Osteoblast (primary cell): ENCODE measurements around the gene SLC6A13. TPM values are rescaled to one million over a fixed set of nuclear protein-coding genes. Genes with fewer than 3 reads are reported as not detected.

Experiments used
- DNase-seq: peaks from one replicate; pipeline ENCODE4 v3.0.0; 2011; ENCODE audit warnings: low spot score, mixed read lengths; ENCODE audit not compliant: insufficient read length; ENCODE audit errors: missing footprints
- H2AFZ ChIP-seq: 2 replicates; pipeline ENCODE4 v1.6.0; 2011; ENCODE audit warnings: mild to moderate bottlenecking, low read length
- H3K27ac ChIP-seq: 2 replicates; pipeline ENCODE4 v1.5.1; 2011; ENCODE audit warnings: mild to moderate bottlenecking, low read depth, low read length, moderate library complexity
- H3K27me3 ChIP-seq: 2 replicates; pipeline ENCODE4 v1.6.0; 2012; ENCODE audit warnings: mild to moderate bottlenecking, control low read depth, inconsistent platforms, low read length, moderate library complexity; ENCODE audit not compliant: insufficient read depth
- H3K36me3 ChIP-seq: 2 replicates; pipeline ENCODE4 v1.5.1; 2011; ENCODE audit warnings: mild to moderate bottlenecking, low read length, control low read depth, moderate library complexity; ENCODE audit not compliant: insufficient read depth
- H3K4me1 ChIP-seq: 2 replicates; pipeline ENCODE4 v1.5.1; 2011; ENCODE audit warnings: mild to moderate bottlenecking, low read length, control low read depth, moderate library complexity; ENCODE audit not compliant: insufficient read depth
- H3K4me2 ChIP-seq: 2 replicates; pipeline ENCODE4 v1.6.0; 2011; ENCODE audit warnings: mild to moderate bottlenecking, low read length; ENCODE audit not compliant: insufficient read depth
- H3K4me3 ChIP-seq: fragments of 200-600 bp; sonication (generic); 3 replicates; pipeline ENCODE4 v1.5.1; 2012; ENCODE audit warnings: mild to moderate bottlenecking, low read length, inconsistent platforms; ENCODE audit not compliant: insufficient read depth
- H3K79me2 ChIP-seq: 2 replicates; pipeline ENCODE4 v1.6.0; 2012; ENCODE audit warnings: mild to moderate bottlenecking, low read length, control low read depth, inconsistent platforms; ENCODE audit not compliant: insufficient read depth
- H3K9me3 ChIP-seq: 2 replicates; pipeline ENCODE4 v1.5.1; 2011; ENCODE audit warnings: low read depth, low read length, control low read depth
- H4K20me1 ChIP-seq: 2 replicates; pipeline ENCODE4 v1.6.0; 2012; ENCODE audit warnings: mild to moderate bottlenecking, low read length, control low read depth; ENCODE audit not compliant: insufficient read depth
- total RNA-seq: library from RNA; depleted of rRNA; stranded (reverse); fragments of >200 nt; gene quantifications from 2 replicates; pipeline ENCODE4 v1.2.3, GENCODE V29; 2012
- TF ChIP-seq, protein P1 (sequence below): IDR thresholded peaks from 2 replicates; pipeline ENCODE4 v1.5.1; 2011; ENCODE audit warnings: mild to moderate bottlenecking, low read depth, low read length, moderate library complexity; ENCODE audit errors: extremely low read depth

SLC6A13 gene
- total RNA-seq, 1 donor = not detected

DNA sequence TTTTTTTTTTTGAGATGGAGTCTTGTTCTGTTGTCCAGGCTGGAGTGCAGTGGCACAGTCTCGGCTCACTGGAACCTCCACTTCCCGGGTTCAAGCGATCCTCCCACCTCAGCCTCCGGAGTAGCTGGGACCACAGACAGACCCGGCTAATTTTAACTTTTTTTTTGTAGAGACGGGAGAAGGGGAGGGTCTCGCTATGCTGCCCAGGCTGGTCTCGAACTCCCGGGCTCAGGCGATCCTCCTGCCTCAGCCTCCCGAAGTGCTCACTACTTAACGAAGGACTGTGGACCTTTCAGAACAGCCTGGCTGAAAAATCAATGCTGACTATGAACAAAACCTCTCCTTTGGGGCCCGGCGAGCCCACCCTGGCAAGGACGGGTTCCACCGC is 59.6 kb downstream of the SLC6A13 start:
- H3K9me3 ChIP-seq = no peaks in the 10 kb centered on the region
- peak overlapping the region; percentile 61 for H3K4me2 ChIP-seq
- no peak overlapping the region for H3K27ac ChIP-seq
- no peak overlapping the region for H2AFZ ChIP-seq
- H3K79me2 ChIP-seq = no peaks in the 10 kb centered on the region
- no peaks in the 10 kb centered on the region for H3K4me1 ChIP-seq
- H4K20me1 ChIP-seq = no peaks in the 10 kb centered on the region
- H3K27me3 ChIP-seq = peaks cover 64% of the 10 kb centered on the region
- no peak for DNase-seq
- H3K4me3 ChIP-seq = peak overlapping the region; percentile 50
- H3K36me3 ChIP-seq = no peaks in the 10 kb centered on the region
- TF ChIP-seq, protein P1, sequence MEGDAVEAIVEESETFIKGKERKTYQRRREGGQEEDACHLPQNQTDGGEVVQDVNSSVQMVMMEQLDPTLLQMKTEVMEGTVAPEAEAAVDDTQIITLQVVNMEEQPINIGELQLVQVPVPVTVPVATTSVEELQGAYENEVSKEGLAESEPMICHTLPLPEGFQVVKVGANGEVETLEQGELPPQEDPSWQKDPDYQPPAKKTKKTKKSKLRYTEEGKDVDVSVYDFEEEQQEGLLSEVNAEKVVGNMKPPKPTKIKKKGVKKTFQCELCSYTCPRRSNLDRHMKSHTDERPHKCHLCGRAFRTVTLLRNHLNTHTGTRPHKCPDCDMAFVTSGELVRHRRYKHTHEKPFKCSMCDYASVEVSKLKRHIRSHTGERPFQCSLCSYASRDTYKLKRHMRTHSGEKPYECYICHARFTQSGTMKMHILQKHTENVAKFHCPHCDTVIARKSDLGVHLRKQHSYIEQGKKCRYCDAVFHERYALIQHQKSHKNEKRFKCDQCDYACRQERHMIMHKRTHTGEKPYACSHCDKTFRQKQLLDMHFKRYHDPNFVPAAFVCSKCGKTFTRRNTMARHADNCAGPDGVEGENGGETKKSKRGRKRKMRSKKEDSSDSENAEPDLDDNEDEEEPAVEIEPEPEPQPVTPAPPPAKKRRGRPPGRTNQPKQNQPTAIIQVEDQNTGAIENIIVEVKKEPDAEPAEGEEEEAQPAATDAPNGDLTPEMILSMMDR = no peak

DNA sequence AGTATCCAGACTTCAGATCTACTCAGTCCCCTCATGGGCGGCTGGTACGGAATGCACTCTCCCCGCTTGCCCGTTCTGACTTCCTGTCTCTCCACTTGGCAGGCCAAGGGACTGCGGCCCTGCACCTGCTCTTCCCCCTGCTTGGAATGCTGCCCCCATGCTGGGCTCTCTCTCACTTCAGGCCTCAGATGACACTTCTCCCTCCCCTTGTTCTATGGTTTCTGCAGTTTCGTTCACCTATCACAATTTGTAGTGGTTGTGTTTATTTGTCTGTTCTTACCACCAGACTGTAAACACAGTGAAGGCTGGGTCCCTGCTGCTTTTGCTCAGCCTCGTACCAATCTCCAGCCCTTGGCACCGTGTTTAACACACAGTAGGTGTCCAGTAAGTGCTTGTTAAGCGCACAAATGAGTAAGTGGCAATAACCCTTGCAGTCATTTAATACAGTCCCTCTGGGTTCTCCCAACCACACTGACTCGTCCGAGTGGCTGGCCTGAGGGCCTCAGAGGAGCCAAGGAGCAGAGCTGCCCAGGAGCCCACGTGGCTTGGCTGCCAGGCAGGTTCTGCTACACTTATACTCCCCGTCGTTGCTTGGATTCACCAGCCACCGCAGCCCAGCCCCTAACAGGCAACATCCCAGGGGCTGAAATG is 60.4 kb downstream of the SLC6A13 start:
- TF ChIP-seq, protein P1 = no peak
- Histone ChIP-seq H3K4me2 (no peak overlapping the region), H4K20me1 (no peaks in the 10 kb centered on the region), H3K36me3 (no peaks in the 10 kb centered on the region), H3K27ac (no peak overlapping the region), H3K4me3 (no peak overlapping the region), H2AFZ (no peak overlapping the region), H3K4me1 (no peaks in the 10 kb centered on the region), H3K79me2 (no peaks in the 10 kb centered on the region), H3K9me3 (no peaks in the 10 kb centered on the region), H3K27me3 (peaks cover 61% of the 10 kb centered on the region)
- no peak for DNase-seq

DNA sequence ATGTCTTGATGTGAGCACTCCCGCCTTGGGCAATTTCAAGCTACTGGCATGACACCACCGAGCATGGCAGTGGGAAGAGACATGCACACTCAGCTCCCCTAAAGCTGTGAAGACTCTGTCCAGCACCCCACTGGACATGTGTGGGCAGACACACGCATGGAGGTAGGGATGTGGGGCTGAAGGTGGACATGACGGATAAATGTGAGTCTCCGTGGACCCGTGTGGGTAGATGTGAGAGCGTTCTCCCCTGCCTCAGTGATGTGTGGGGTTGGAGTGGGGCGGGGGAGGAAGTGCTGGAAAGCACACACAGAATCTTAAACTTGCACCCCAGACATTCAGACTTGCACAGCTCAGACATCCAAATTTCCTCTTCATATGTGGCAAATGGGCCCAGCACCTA is 61.3 kb downstream of the SLC6A13 start:
- Histone ChIP-seq H3K27ac (no peak overlapping the region), H4K20me1 (no peaks in the 10 kb centered on the region), H3K9me3 (no peaks in the 10 kb centered on the region), H3K36me3 (no peaks in the 10 kb centered on the region), H3K79me2 (no peaks in the 10 kb centered on the region), H2AFZ (no peak overlapping the region), H3K4me3 (no peak overlapping the region), H3K4me1 (no peaks in the 10 kb centered on the region), H3K4me2 (no peak overlapping the region), H3K27me3 (peaks cover 54% of the 10 kb centered on the region)
- TF ChIP-seq, protein P1 = no peak
- no peak for DNase-seq

DNA sequence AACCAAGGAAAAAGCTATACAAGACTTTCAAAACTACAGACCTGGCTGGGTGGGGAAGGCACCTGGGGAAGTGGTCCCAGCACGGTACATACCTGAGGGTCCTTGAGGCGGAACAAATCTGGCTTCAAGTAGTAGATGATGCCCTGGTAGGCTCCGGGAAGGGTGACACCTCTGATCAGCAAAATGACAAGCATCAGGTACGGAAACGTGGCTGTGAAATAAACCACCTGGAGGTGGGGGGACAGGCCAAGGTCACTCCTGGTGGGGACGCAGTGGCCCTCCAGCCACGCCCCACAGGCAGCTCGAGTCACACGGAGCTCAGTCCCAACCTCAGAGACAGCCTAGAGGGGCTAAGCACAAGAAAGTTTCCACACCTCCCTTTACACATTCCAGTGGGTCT is 63.9 kb downstream of the SLC6A13 start:
- Histone ChIP-seq H3K27me3 (peaks cover 44% of the 10 kb centered on the region), H3K27ac (no peak overlapping the region), H4K20me1 (no peaks in the 10 kb centered on the region), H3K36me3 (no peaks in the 10 kb centered on the region), H3K4me1 (no peaks in the 10 kb centered on the region), H3K9me3 (no peaks in the 10 kb centered on the region), H3K79me2 (no peaks in the 10 kb centered on the region), H3K4me2 (no peak overlapping the region), H2AFZ (no peak overlapping the region), H3K4me3 (no peak overlapping the region)
- no peak for DNase-seq
- TF ChIP-seq, protein P1 = no peak
